IPS DF 6.9 (cell line): Measurements from ENCODE around the gene P4HA1.
"Not testable (repeated sequence)": the region's sequence is repeated elsewhere in the genome, so short reads cannot be mapped to it uniquely, and the experiment has no call there.

Experiments used
- DNase-seq: peaks from one replicate; pipeline ENCODE4 v3.0.0-alpha.2; 2013; ENCODE audit warnings: low read depth, low spot score
- H3K27ac ChIP-seq: one replicate; pipeline ENCODE4 v1.5.1; 2013; ENCODE audit warnings: low read length, control low read depth
- H3K27me3 ChIP-seq: 2 replicates; pipeline ENCODE4 v1.6.1; 2013; ENCODE audit warnings: mild to moderate bottlenecking, low read length; ENCODE audit not compliant: control insufficient read depth, insufficient read depth
- H3K36me3 ChIP-seq: 2 replicates; pipeline ENCODE4 v1.6.1; 2013; ENCODE audit warnings: low read length; ENCODE audit not compliant: control insufficient read depth, insufficient read depth
- H3K4me1 ChIP-seq: 2 replicates; pipeline ENCODE4 v1.6.1; 2013; ENCODE audit warnings: low read length; ENCODE audit not compliant: control insufficient read depth, insufficient read depth
- H3K4me3 ChIP-seq: 2 replicates; pipeline ENCODE4 v1.5.1; 2013; ENCODE audit warnings: mild to moderate bottlenecking, low read length
- H3K9me3 ChIP-seq: 2 replicates; pipeline ENCODE4 v1.6.1; 2013; ENCODE audit warnings: low read length, inconsistent platforms; ENCODE audit not compliant: control insufficient read depth, insufficient read depth
- WGBS: extraction: QIAGEN DNeasy Blood & Tissue Kit; methylation state at CpG from one replicate; pipeline ENCODE4 v1.1.7; 2013; ENCODE audit warnings: mixed read lengths, missing lambda C conversion rate; ENCODE audit not compliant: insufficient read length, insufficient coverage; 5-methylcytosine and 5-hydroxymethylcytosine counted together

Gene P4HA1

GRCh38 chr10:73117976-73118743 is 21.5 kb upstream of the P4HA1 start:
- H3K27me3 ChIP-seq: no peaks in the 10 kb centered on the region
- no peaks in the 10 kb centered on the region for H3K9me3 ChIP-seq
- no peak overlapping the region for H3K4me3 ChIP-seq
- DNase-seq: no peak
- H3K4me1 ChIP-seq: peaks cover 2% of the 10 kb centered on the region; the same call in 1 of the 2 replicates
- no CpG with 5 or more reads among the region's 5 CpGs for WGBS
- no peaks in the 10 kb centered on the region for H3K36me3 ChIP-seq
- no peak overlapping the region for H3K27ac ChIP-seq

- no CpG with 5 or more reads among the region's 1 CpG for WGBS
Observed at GRCh38 chr10:73116017-73116416, 19.4 kb upstream of the P4HA1 start.

GRCh38 chr10:73113551-73113950 is 16.9 kb upstream of the P4HA1 start:
- H3K27ac ChIP-seq: no peak overlapping the region

More at GRCh38 chr10:73116017-73116416, 19.4 kb upstream of the P4HA1 start:
- Histone ChIP-seq H3K9me3 (no peaks in the 10 kb centered on the region), H3K36me3 (no peaks in the 10 kb centered on the region), H3K4me3 (no peak overlapping the region), H3K27ac (no peak overlapping the region), H3K27me3 (no peaks in the 10 kb centered on the region), H3K4me1 (peaks cover 2% of the 10 kb centered on the region; the same call in 1 of the 2 replicates)
- no peak for DNase-seq

GRCh38 chr10:73112032-73112431 is 15.4 kb upstream of the P4HA1 start:
- not testable (repeated sequence) for H3K27ac ChIP-seq, H3K9me3 ChIP-seq, H3K4me3 ChIP-seq, H3K36me3 ChIP-seq, H3K4me1 ChIP-seq, H3K27me3 ChIP-seq, DNase-seq
- no CpG with 5 or more reads among the region's 13 CpGs for WGBS

More at GRCh38 chr10:73113551-73113950, 16.9 kb upstream of the P4HA1 start:
- peaks cover 2% of the 10 kb centered on the region; the same call in 1 of the 2 replicates for H3K4me1 ChIP-seq
- no peak for DNase-seq
- no peaks in the 10 kb centered on the region for H3K9me3 ChIP-seq
- H3K36me3 ChIP-seq: no peaks in the 10 kb centered on the region
- no CpG with 5 or more reads among the region's 1 CpG for WGBS
- H3K27me3 ChIP-seq: no peaks in the 10 kb centered on the region
- H3K4me3 ChIP-seq: no peak overlapping the region

GRCh38 chr10:73110345-73110849 is 13.7 kb upstream of the P4HA1 start, which contains the start of gene NUDT13:
Gene NUDT13, plus strand, starts transcription at chr10:73110455. Its CDS starts 3,911 bp downstream, at chr10:73114366.
- H3K4me3 ChIP-seq: peak within 1 kb of the TSS; percentile 69; the same call in 1 of the 2 replicates

GRCh38 chr10:73109248-73109652 is 12.6 kb upstream of the P4HA1 start:
- not testable (repeated sequence) for H3K36me3 ChIP-seq, H3K27ac ChIP-seq, H3K9me3 ChIP-seq, H3K4me3 ChIP-seq, H3K4me1 ChIP-seq, DNase-seq, H3K27me3 ChIP-seq
- no CpG with 5 or more reads among the region's 4 CpGs for WGBS

More at GRCh38 chr10:73110345-73110849, 13.7 kb upstream of the P4HA1 start, which contains the start of gene NUDT13:
- peak; percentile 68 for DNase-seq
- no peaks in the 10 kb centered on the region for H3K36me3 ChIP-seq
- no peaks in the 10 kb centered on the region for H3K9me3 ChIP-seq
- no peak within 1 kb of the TSS for H3K27ac ChIP-seq
- no CpG with 5 or more reads among the region's 5 CpGs for WGBS
- H3K4me1 ChIP-seq: no peaks in the 10 kb centered on the region
- no peaks in the 10 kb centered on the region for H3K27me3 ChIP-seq

GRCh38 chr10:73106301-73106700 is 9.6 kb upstream of the P4HA1 start:
- Histone ChIP-seq H3K27ac (no peak overlapping the region), H3K36me3 (no peaks in the 10 kb centered on the region), H3K27me3 (no peaks in the 10 kb centered on the region), H3K9me3 (no peaks in the 10 kb centered on the region), H3K4me3 (no peak overlapping the region), H3K4me1 (no peaks in the 10 kb centered on the region)
- no peak for DNase-seq
- WGBS: no CpG with 5 or more reads among the region's 3 CpGs

GRCh38 chr10:73099141-73099540 is 2.5 kb upstream of the P4HA1 start:
- no peak overlapping the region for H3K27ac ChIP-seq
- no peak overlapping the region for H3K4me3 ChIP-seq
- H3K9me3 ChIP-seq: no peaks in the 10 kb centered on the region
- H3K36me3 ChIP-seq: no peaks in the 10 kb centered on the region
- WGBS: no CpG with 5 or more reads among the region's 1 CpG
- H3K4me1 ChIP-seq: no peaks in the 10 kb centered on the region
- no peaks in the 10 kb centered on the region for H3K27me3 ChIP-seq
- no peak for DNase-seq

- Histone ChIP-seq H3K4me1 (no peaks in the 10 kb centered on the region), H3K9me3 (no peaks in the 10 kb centered on the region), H3K27ac (no peak overlapping the region), H3K36me3 (no peaks in the 10 kb centered on the region), H3K4me3 (peak overlapping the region; percentile 59; the same call in 1 of the 2 replicates), H3K27me3 (no peaks in the 10 kb centered on the region)
- WGBS: no CpG with 5 or more reads among the region's 4 CpGs
- no peak for DNase-seq
Observed at GRCh38 chr10:73097305-73097670, 622 bp upstream of the P4HA1 start.

- no CpG with 5 or more reads among the region's 29 CpGs for WGBS
- H3K9me3 ChIP-seq: no peaks in the 10 kb centered on the region
- no peak for DNase-seq
- no peaks in the 10 kb centered on the region for H3K4me1 ChIP-seq
- H3K27me3 ChIP-seq: no peaks in the 10 kb centered on the region
- H3K36me3 ChIP-seq: no peaks in the 10 kb centered on the region
- no peak overlapping the region for H3K27ac ChIP-seq
- H3K4me3 ChIP-seq: peak overlapping the region; percentile 59
Observed at GRCh38 chr10:73096041-73096448, 621 bp downstream of the P4HA1 start.
